Mammary epithelial cell (primary cell): ENCODE results near the gene UGT1A4.

Experiments used
- CTCF ChIP-seq, 2 donors: IDR thresholded peaks in 1 of 2; conservative IDR thresholded peaks in 1 of 2; 2 replicates each; pipeline ENCODE4 v1.5.1; 2011 to 2012; ENCODE audit warnings: inconsistent platforms in 2 of 2, low read length in 2 of 2, mild to moderate bottlenecking in 2 of 2, control low read depth in 1 of 2, low read depth in 1 of 2; ENCODE audit not compliant: insufficient read depth in 1 of 2; ENCODE audit errors: extremely low read depth in 1 of 2
- EZH2 ChIP-seq: IDR thresholded peaks from 2 replicates; pipeline ENCODE4 v1.6.1; 2012; ENCODE audit warnings: low read length, inconsistent platforms, borderline replicate concordance

GRCh38 chr2:233822101-233822771 is 103.7 kb downstream of the UGT1A4 start:
- TF ChIP-seq CTCF (conservative IDR thresholded peaks at IDR 0.05 in 1 of 2, IDR thresholded peaks at IDR 0.05 in 1 of 2; ENCODE audit: extremely low read depth in 1 of 2, insufficient read depth in 1 of 2, low read depth in 1 of 2, low read length in 2 of 2): no peak
- no peak for TF ChIP-seq EZH2
